ENCODE data around the gene ZFHX2. TPM values are rescaled to one million over a fixed set of nuclear protein-coding genes. Genes with fewer than 3 reads are reported as not detected.

Gene ZFHX2
- total and polyA plus RNA-seq, 2 of the 13 experiments (the other 11 are each of a cell fraction or from before 2014, with no cell fraction given) = 0.17 to 0.44 TPM

- no peak for TF ChIP-seq ISX (CRISPR knock-in tag; conservative IDR thresholded peaks at IDR 0.05)
- TF ChIP-seq RAD51 (IDR thresholded peaks at IDR 0.05; ENCODE audit: borderline replicate concordance) = no peak
- no peak for TF ChIP-seq ZNF20 (CRISPR knock-in tag; IDR thresholded peaks at IDR 0.05)
- TF ChIP-seq ATF7 (IDR thresholded peaks at IDR 0.05) = peak; percentile 81
- TF ChIP-seq ATF7 (CRISPR knock-in tag; IDR thresholded peaks at IDR 0.05) = no peak
- TF ChIP-seq ZNF296 (CRISPR knock-in tag; conservative IDR thresholded peaks at IDR 0.05) = 0 out of 2 replicates have a peak, but pooled peaks have one; percentile 29
- TF ChIP-seq BCL3 (CRISPR knock-in tag; IDR thresholded peaks at IDR 0.05) = peak; percentile 17; the same call in 1 of the 2 replicates
- no peak for TF ChIP-seq RARA (CRISPR knock-in tag; IDR thresholded peaks at IDR 0.05)
- TF ChIP-seq ZBTB10 (CRISPR knock-in tag; IDR thresholded peaks at IDR 0.05; ENCODE audit: borderline replicate concordance) = no peak
- TF ChIP-seq IRF9 (CRISPR knock-in tag; IDR thresholded peaks at IDR 0.05; ENCODE audit: borderline replicate concordance) = peak; percentile 54; the same call in 1 of the 2 replicates
- TF ChIP-seq SPEN (CRISPR knock-in tag; IDR thresholded peaks at IDR 0.05; ENCODE audit: low read depth) = peak; percentile 20; the same call in 1 of the 2 replicates
- no peak for TF ChIP-seq ZBTB34 (CRISPR knock-in tag; IDR thresholded peaks at IDR 0.05)
- TF ChIP-seq POLR2G (IDR thresholded peaks at IDR 0.05; ENCODE audit: low read depth, low read length) = peak; percentile 47; the same call in 1 of the 2 replicates
- 0 out of 2 replicates have a peak, but pooled peaks have one; percentile 33 for TF ChIP-seq CREB1 (IDR thresholded peaks at IDR 0.05)
- TF ChIP-seq CREB1 (CRISPR knock-in tag; IDR thresholded peaks at IDR 0.05) = no peak
- no peak for TF ChIP-seq CENPBD1 (CRISPR knock-in tag; IDR thresholded peaks at IDR 0.05; ENCODE audit: borderline replicate concordance, low read depth)
- no peak for TF ChIP-seq ZNF598 (CRISPR knock-in tag; IDR thresholded peaks at IDR 0.05; ENCODE audit: borderline replicate concordance)
- no peak for TF ChIP-seq RXRB (CRISPR knock-in tag; IDR thresholded peaks at IDR 0.05; ENCODE audit: borderline replicate concordance)
- no peak for TF ChIP-seq GRHL1 (CRISPR knock-in tag; conservative IDR thresholded peaks at IDR 0.05)
- peak; percentile 50; the same call in 1 of the 2 replicates for TF ChIP-seq BRD4 (CRISPR knock-in tag; IDR thresholded peaks at IDR 0.05)
Measured at GRCh38 chr14:23559926-23560520, 8.5 kb upstream of the ZFHX2 start (continued).

Data from HepG2 (cell line).